ENCODE results near the gene OPRM1.

Gene OPRM1

DNA sequence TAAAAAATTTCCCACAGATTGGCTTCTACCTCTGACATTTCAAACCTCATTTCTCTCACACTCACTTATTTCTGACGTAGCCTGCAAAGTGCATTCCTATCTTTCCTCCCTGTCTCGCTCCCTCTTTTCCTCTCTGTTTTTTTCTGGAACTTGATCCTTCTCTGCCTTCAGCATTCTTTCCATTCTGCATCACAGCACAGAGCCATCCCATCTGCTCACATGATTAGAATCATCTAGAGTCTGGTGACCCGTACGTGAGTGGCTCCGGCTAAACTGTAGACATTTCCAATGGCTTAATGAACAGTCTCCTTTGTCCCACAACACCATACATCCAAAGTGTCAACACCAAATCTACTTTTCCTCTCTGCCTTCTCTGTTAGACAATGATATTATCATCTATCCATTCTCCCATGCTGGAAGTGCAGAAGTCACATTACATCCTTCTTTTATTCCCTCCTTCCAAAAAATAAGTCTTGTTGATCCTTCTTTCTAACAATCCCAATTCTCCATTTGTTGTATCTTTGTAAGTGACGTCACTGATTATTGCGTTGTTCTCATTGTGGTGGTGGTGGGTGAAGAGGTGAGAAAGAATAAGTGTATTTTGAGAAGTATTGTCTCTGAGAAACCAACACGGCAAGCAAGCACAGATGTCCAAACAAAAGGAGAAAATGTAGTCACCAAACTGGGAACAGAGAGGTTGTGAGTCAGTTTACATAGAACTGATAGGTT lies 41.6 kb downstream of the OPRM1 start:
- DNase-seq (ENCODE audit: low read depth in 2 of 2), result no peak

GRCh38 chr6:154086510-154086909 lies 47.5 kb downstream of the OPRM1 start:
- DNase-seq (ENCODE audit: low read depth in 2 of 2), result no peak

- DNase-seq (ENCODE audit: low read depth in 2 of 2), result no peak
These were observed 53.4 kb downstream of the OPRM1 start for GRCh38 chr6:154092326-154092962.

GRCh38 chr6:154093231-154094044 lies 54.4 kb downstream of the OPRM1 start:
- DNase-seq (ENCODE audit: low read depth in 2 of 2), result no peak

DNA sequence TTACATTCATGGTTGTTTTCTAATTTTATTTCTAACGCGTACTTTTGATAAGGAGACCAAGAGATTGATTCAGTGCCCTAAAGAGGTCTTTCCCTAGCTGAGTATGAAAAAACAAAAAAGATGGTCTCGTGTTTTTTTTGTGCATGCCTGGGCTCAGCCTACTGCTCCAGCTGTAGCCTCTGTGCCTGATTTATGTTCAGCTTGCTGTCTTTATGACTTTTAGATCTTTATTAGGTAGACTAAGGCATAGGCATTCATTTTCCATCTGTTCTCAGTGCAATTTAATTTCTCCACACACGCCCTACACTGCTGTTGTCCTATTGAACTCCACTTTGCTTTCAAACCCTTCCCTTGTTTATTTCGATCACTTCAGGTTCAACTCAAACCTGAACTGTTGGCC lies 56.5 kb downstream of the OPRM1 start:
- no peak for DNase-seq (ENCODE audit: low read depth in 2 of 2)

- DNase-seq (ENCODE audit: low read depth in 2 of 2), result no peak
These were observed 57.3 kb downstream of the OPRM1 start for GRCh38 chr6:154096316-154096715.

GRCh38 chr6:154096834-154097233 lies 57.8 kb downstream of the OPRM1 start:
- no peak for DNase-seq (ENCODE audit: low read depth in 2 of 2)

DNA sequence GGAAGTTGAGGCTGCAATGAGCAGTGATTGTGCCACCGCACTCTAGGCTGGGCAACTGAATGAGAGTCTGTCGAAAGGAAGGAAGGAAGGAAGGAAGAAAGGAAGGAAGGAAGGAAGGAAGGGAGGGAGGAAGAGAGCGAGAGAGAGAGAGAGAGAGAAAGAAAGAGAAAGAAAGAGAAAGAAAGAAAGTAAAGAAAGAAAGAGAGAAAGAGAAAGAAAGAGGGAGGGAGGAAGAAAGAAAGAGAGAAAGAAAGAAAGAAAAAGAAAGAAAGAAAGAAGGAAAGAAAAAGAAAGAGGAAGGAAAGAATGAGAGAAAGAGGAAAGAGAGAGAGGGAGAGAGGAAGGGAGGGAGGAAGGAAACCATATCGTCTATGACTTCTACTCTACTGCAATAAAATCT lies 60.2 kb downstream of the OPRM1 start:
- no peak for DNase-seq (ENCODE audit: low read depth in 2 of 2)

GRCh38 chr6:154106251-154106650 lies 67.2 kb downstream of the OPRM1 start:
- DNase-seq (ENCODE audit: low read depth in 2 of 2), result no peak

DNA sequence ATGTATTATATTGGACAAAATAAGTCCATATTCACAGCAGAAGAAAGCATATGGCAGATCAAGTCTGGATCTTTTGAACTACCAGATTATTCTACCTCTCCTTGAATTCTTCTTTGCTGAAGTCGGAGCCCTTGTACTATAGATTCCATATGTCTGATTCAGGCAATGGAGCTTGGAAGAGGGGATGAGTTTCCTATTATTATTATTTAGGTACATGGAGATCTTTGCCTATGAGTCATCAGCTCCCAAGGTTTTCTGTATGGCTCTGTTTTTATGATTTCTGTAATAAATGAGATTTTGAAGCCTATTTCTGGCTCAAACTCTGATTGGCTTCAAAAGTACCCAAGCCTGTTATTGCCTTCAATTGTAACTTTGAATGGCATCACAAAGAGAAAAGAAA lies 72.0 kb downstream of the OPRM1 start:
- no peak for DNase-seq (ENCODE audit: low read depth in 2 of 2)

GRCh38 chr6:154112181-154112809 lies 73.3 kb downstream of the OPRM1 start:
- no peak for DNase-seq (ENCODE audit: low read depth in 2 of 2)

- no peak for DNase-seq (ENCODE audit: low read depth in 2 of 2)
These were observed 74.4 kb downstream of the OPRM1 start for GRCh38 chr6:154113392-154113791.

DNA sequence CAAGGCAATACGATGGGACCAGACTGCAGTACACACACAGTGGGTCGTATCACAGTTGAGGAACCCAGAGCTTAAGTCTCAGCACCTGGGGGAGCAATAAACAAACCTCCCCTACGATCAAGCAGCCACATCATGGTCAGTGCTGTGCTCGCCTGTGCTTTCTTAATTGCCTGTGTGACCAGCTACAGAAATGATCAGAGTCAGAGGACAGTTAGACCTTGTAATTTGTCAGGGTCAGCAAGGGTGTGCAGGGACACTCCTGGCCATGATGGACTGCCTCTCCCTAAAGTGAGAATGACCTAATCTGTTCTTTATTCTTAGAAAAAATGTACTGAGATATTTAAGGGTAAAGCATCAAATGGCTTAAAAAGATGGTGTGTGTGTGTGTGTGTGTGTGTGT lies 78.4 kb downstream of the OPRM1 start:
- no peak for DNase-seq (ENCODE audit: low read depth in 2 of 2)

DNA sequence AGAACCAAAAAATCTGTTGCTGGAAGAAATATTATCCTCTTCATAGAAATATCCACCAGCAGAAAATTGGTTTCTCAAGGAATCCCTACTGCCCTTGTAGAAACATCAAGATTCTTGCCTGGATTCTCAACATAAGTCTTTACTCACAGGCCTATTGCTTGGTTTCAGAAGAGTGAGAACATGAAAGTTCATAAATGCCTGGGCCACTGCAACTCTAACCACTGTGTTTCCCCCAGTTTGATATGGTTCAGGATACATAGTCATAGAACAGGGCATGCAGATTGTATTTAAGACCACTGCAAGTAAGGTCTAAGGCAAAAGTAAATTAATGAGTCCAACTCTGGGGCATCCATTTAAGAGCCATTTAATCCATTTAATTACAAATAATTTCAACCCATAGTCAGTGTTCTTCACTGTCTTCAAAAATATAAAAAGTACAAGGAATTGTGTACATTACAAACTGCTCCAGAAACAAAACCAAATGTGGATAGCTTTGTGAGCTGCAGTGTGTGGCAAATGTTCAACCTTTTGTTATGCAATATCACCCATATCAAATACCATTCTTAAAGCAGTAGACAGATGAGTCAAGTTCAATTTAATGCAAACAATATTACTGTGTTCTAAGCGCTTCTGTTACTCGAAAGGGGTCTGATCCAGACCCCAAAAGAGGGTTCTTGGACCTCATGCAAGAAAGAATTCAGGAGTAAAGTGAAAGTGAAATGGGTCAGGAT lies 83.3 kb downstream of the OPRM1 start:
- no peak for DNase-seq (ENCODE audit: low read depth in 2 of 2)

- DNase-seq (ENCODE audit: low read depth in 2 of 2), result no peak
These were observed 84.3 kb downstream of the OPRM1 start for GRCh38 chr6:154123155-154123956.

DNA sequence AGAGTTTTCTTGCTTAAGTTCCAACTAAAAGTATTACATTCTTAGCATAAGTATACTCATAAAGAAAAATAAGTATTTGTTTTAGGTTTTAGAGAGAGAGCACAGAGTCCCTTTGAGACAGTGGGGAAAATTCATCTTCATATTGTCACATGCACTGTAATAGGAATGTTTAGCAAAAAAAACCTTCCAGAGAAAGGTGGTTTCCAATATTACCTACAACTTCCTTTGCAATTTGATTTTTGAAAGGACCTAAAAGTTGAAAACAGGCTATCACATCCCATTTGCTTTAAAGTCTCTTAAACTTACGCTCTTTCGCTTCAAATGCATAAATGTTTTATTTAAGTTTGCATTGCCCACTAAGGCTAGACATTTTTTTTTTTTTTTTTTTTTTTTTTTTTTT lies 86.4 kb downstream of the OPRM1 start:
- no peak for DNase-seq (ENCODE audit: low read depth in 2 of 2)

- DNase-seq (ENCODE audit: low read depth in 2 of 2), result no peak
These were observed 88.6 kb downstream of the OPRM1 start for GRCh38 chr6:154127657-154128056.

GRCh38 chr6:154134471-154135147 lies 95.6 kb downstream of the OPRM1 start:
- DNase-seq (ENCODE audit: low read depth in 2 of 2), result no peak

GRCh38 chr6:154138793-154139192 lies 99.8 kb downstream of the OPRM1 start:
- no peak for DNase-seq (ENCODE audit: low read depth in 2 of 2)

DNA sequence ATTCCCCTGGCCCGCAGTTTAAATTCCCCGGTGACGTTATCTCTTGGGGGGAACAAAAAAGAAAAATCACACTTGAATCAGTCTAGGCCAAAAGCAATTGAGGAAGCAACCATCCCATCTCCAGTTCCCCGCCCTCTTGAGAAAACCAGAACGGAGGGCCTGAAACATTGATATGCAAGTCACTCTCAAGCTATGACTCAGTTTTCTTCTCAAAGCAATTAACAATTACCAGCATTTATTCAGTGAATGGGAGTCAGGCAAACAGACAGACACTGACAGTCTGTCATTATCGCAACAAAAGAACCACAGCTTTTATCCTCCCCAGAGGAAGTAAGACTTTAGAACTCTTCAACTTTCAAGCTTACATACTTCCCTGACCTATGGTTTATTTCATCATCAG lies 100.9 kb downstream of the OPRM1 start:
- no peak for DNase-seq (ENCODE audit: low read depth in 2 of 2)

Data from activated CD4-positive, alpha-beta T cell treated with anti-CD3 and anti-CD28 coated beads for 24 hours (primary cell).